ENCODE data around the gene MTX2.

The MTX2 gene

DNA sequence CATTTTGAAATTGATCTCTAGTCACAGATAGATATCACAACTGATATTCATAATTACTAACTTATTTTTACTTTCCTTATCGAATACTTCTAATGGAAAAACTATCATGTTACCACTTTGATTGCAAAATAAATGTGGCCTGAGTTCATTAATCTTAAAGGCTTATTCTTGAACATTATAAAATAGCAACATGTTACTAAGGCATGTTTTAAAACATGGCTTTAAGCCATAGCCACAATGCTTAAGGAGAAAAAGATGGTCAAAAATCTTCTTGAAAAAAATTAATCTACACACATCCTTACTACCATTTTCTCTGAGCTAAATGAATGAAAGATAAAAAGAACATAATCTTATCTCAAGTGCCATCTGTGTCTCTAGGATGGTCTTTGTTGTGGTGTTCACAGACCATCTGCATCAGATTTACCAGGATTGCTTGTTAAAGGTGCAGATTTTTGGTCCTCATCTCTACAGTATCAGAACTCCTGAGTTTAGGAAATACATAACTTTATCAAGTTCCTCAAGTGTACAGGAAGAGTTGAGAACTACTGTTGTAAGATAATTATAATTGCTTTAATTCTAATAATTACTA, 15.3 kb downstream of the MTX2 start:
- TF ChIP-seq, protein P1, sequence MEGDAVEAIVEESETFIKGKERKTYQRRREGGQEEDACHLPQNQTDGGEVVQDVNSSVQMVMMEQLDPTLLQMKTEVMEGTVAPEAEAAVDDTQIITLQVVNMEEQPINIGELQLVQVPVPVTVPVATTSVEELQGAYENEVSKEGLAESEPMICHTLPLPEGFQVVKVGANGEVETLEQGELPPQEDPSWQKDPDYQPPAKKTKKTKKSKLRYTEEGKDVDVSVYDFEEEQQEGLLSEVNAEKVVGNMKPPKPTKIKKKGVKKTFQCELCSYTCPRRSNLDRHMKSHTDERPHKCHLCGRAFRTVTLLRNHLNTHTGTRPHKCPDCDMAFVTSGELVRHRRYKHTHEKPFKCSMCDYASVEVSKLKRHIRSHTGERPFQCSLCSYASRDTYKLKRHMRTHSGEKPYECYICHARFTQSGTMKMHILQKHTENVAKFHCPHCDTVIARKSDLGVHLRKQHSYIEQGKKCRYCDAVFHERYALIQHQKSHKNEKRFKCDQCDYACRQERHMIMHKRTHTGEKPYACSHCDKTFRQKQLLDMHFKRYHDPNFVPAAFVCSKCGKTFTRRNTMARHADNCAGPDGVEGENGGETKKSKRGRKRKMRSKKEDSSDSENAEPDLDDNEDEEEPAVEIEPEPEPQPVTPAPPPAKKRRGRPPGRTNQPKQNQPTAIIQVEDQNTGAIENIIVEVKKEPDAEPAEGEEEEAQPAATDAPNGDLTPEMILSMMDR (conservative IDR thresholded peaks at IDR 0.05; ENCODE audit: low read depth, low read length), result no peak
- DNase-seq (ENCODE audit: low read depth), result no peak
- H3K4me3 ChIP-seq (ENCODE audit: low read length), result no peak overlapping the region

DNA sequence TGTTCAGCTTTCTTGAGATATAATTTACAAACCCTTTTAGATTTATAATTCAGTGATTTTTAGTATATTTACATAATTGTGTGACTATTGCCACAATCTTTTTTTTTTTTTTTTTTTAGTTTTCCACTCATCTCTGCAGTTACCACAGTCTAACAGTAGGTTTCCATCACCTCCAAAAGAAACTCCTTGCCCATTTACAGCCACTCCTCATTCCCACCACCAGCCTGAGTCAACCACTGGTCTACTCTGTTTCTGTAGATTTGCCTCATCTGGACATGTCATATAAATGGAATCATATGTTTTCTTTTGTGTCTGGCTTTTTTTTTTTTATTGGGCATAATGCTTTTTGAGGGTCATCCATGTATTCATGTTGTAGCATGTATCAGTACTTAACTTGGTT, 16.1 kb downstream of the MTX2 start:
- DNase-seq (ENCODE audit: low read depth), result no peak
- TF ChIP-seq, protein P1 (conservative IDR thresholded peaks at IDR 0.05; ENCODE audit: low read depth, low read length), result no peak
- no peak overlapping the region for H3K4me3 ChIP-seq (ENCODE audit: low read length)

DNA sequence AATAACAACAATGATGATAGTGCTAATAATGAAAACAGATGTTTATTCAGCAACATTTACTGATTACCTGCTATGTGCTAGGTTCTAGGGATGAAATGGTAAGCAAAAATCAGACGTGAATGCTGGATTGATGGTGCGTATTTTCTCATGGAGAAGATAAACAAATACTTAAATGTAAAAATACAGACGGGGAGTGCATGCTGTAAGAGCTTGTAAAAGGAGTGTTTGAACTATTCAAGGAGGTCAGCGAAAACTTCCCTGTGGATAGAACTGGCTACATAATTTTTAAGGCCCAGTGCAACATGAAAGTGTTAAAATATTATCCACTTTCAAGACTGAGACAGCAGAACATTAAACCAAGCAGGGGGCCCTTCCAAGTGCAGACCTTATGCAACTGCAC, 22.1 kb downstream of the MTX2 start:
- H3K4me3 ChIP-seq (ENCODE audit: low read length), result no peak overlapping the region
- no peak for DNase-seq (ENCODE audit: low read depth)
- TF ChIP-seq, protein P1 (conservative IDR thresholded peaks at IDR 0.05; ENCODE audit: low read depth, low read length), result no peak

DNA sequence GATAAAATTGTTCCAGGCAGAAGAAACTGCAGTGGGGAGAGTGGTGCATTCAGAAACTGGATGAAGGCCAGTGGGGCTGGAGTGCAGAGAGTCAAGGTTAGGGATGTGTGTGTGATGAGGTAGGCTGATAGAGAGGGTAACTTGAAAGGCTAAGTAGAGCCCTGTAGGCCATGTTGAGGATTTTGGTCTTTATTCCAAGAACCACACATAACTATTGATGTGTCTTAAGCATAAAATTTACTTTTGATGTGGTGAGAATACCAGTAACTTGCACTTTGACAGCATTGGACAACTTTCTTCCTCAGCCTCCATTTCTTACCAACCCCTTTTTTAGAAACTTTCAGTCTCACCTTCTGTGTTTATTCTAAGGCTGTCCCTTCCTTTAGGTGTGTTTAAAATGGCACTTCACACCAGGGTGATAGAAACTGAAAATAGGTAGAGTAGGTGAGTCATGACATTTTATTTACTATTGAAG, 22.6 kb downstream of the MTX2 start:
- no peak overlapping the region for H3K4me3 ChIP-seq (ENCODE audit: low read length)
- DNase-seq (ENCODE audit: low read depth), result no peak
- TF ChIP-seq, protein P1 (conservative IDR thresholded peaks at IDR 0.05; ENCODE audit: low read depth, low read length), result no peak

DNA sequence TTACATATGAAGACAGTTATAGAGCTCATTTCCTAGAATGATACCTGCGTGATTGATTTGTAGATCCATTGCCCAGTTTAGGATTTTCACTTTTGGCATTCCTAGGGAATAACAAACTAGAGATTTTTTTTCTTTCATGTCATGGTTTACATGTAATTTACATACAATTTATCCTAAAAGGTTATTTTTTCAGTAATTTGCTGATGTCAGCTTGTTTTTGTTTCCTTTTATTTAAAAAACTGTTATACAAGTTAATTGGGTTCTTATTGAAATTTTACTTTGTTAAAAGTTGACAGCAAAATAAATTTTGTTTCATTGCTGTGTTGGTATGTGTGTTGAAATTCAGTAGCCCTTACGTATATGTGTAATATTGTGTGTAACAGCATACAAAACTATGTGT, 23.4 kb downstream of the MTX2 start:
- H3K4me3 ChIP-seq (ENCODE audit: low read length), result no peak overlapping the region
- TF ChIP-seq, protein P1 (conservative IDR thresholded peaks at IDR 0.05; ENCODE audit: low read depth, low read length), result no peak
- DNase-seq (ENCODE audit: low read depth), result no peak

DNA sequence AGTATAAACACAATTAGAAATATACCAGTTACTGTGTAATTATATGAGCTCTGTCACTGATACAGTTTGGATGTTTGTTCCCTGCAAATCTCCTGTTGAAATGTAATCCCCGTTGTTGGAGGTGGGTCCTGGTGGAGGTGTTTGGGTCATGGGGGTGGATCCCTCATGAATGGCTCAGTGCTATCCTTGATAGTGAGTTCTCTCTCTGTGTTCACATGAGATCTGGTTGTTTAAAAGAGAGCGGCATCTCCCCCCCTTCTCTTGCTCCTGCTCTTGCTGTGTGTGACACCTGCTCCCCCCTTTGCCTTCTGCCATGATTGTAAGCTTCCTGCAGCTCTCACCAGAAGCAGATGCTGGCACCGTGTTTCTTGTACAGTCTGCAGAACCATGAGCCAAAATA, 24.1 kb downstream of the MTX2 start:
- DNase-seq (ENCODE audit: low read depth), result no peak
- H3K4me3 ChIP-seq (ENCODE audit: low read length), result no peak overlapping the region
- TF ChIP-seq, protein P1 (conservative IDR thresholded peaks at IDR 0.05; ENCODE audit: low read depth, low read length), result no peak

DNA sequence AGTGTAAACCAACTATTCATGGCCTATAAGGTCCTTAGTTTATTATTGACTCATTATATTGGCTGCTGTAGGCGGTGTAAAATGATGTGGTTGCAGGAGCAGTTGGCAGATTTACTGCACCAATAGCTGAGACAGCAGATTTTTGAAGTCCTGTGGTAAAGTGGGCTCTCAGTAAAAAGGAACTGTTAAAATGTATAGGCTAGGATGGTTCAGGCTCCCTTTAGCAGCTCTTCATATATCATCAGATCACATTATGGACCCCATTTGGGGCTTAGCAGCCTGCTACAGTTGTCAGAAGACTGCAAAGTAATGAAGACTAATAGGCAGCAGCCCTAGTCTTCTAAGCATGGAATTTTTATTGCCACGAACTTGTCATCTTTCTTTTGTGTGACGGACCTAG, 27.8 kb downstream of the MTX2 start:
- TF ChIP-seq, protein P1 (conservative IDR thresholded peaks at IDR 0.05; ENCODE audit: low read depth, low read length), result no peak
- H3K4me3 ChIP-seq (ENCODE audit: low read length), result no peak overlapping the region
- DNase-seq (ENCODE audit: low read depth), result no peak

Data from retinal pigment epithelial cell (primary cell).